ENCODE measurements around the gene TBC1D2. TPM values are rescaled to one million over a fixed set of nuclear protein-coding genes. Genes with fewer than 3 reads are reported as not detected.

The TBC1D2 gene
- total RNA-seq, 2 experiments from 2014 or later: 3.1 to 5.5 TPM

- no peak overlapping the region for H2AFZ ChIP-seq (ENCODE audit: low read length)
- no peaks in the 10 kb centered on the region for H4K20me1 ChIP-seq (ENCODE audit: insufficient read depth, low read length)
- H3K27ac ChIP-seq (ENCODE audit: low read depth, low read length, poor library complexity, severe bottlenecking): no peak overlapping the region
- BruUV-seq (replicated peaks): no TSS peak
- ChIA-PET CTCF (ENCODE audit: unreplicated experiment) (no interaction called here), POLR2A (no interaction called here)
- no peaks in the 10 kb centered on the region for H3K4me1 ChIP-seq (ENCODE audit: insufficient read depth, low read length, poor library complexity, severe bottlenecking)
- H3K36me3 ChIP-seq (ENCODE audit: insufficient read depth, low read length): no peaks in the 10 kb centered on the region
- no peaks in the 10 kb centered on the region for H3K9me2 ChIP-seq (ENCODE audit: insufficient read depth, low read length)
- TF ChIP-seq CTCF (conservative IDR thresholded peaks at IDR 0.05; ENCODE audit: low read length) (no peak), EZH2phosphoT487 (IDR thresholded peaks at IDR 0.05; ENCODE audit: borderline replicate concordance, low read depth, low read length) (no peak)
- no peaks in the 10 kb centered on the region for H3K79me2 ChIP-seq (ENCODE audit: insufficient read depth, low read depth, low read length)
- no peak overlapping the region for H3K4me3 ChIP-seq (ENCODE audit: low read depth, low read length, poor library complexity, severe bottlenecking)
- DNase-seq (ENCODE audit: low spot score): no peak
- H3K4me2 ChIP-seq (ENCODE audit: low read length): no peak overlapping the region
- intact Hi-C loops (cut with micrococcal nuclease; ENCODE audit: unreplicated experiment): no loop called here
- no peaks in the 10 kb centered on the region for H3K9me3 ChIP-seq (ENCODE audit: low read length)
Observed at GRCh38 chr9:98217255-98217654, 38.2 kb downstream of the TBC1D2 start.

GRCh38 chr9:98216391-98216790 is 39.1 kb downstream of the TBC1D2 start:
- ChIA-PET POLR2A (no interaction called here), CTCF (ENCODE audit: unreplicated experiment) (no interaction called here)
- TF ChIP-seq CTCF (conservative IDR thresholded peaks at IDR 0.05; ENCODE audit: low read length) (no peak), EZH2phosphoT487 (IDR thresholded peaks at IDR 0.05; ENCODE audit: borderline replicate concordance, low read depth, low read length) (no peak)
- Histone ChIP-seq H3K4me3 (ENCODE audit: low read depth, low read length, poor library complexity, severe bottlenecking) (no peak overlapping the region), H3K4me1 (ENCODE audit: insufficient read depth, low read length, poor library complexity, severe bottlenecking) (no peaks in the 10 kb centered on the region), H3K36me3 (ENCODE audit: insufficient read depth, low read length) (no peaks in the 10 kb centered on the region), H2AFZ (ENCODE audit: low read length) (no peak overlapping the region), H4K20me1 (ENCODE audit: insufficient read depth, low read length) (no peaks in the 10 kb centered on the region), H3K9me3 (ENCODE audit: low read length) (no peaks in the 10 kb centered on the region), H3K27ac (ENCODE audit: low read depth, low read length, poor library complexity, severe bottlenecking) (no peak overlapping the region), H3K79me2 (ENCODE audit: insufficient read depth, low read depth, low read length) (no peaks in the 10 kb centered on the region), H3K9me2 (ENCODE audit: insufficient read depth, low read length) (no peaks in the 10 kb centered on the region), H3K4me2 (ENCODE audit: low read length) (no peak overlapping the region)
- no TSS peak for BruUV-seq (replicated peaks)
- DNase-seq (ENCODE audit: low spot score): no peak
- intact Hi-C loops (cut with micrococcal nuclease; ENCODE audit: unreplicated experiment): no loop called here

GRCh38 chr9:98215821-98216220 is 39.6 kb downstream of the TBC1D2 start:
- CTCF ChIA-PET (ENCODE audit: unreplicated experiment): no interaction called here
- intact Hi-C loops (cut with micrococcal nuclease; ENCODE audit: unreplicated experiment): no loop called here

More at GRCh38 chr9:98215821-98216220, 39.6 kb downstream of the TBC1D2 start:
- no peak overlapping the region for H2AFZ ChIP-seq (ENCODE audit: low read length)
- H3K4me2 ChIP-seq (ENCODE audit: low read length): no peak overlapping the region
- peak; percentile 32 for DNase-seq (ENCODE audit: low spot score)
- no peak overlapping the region for H3K4me3 ChIP-seq (ENCODE audit: low read depth, low read length, poor library complexity, severe bottlenecking)
- H3K36me3 ChIP-seq (ENCODE audit: insufficient read depth, low read length): no peaks in the 10 kb centered on the region
- H3K27ac ChIP-seq (ENCODE audit: low read depth, low read length, poor library complexity, severe bottlenecking): no peak overlapping the region
- no peaks in the 10 kb centered on the region for H4K20me1 ChIP-seq (ENCODE audit: insufficient read depth, low read length)
- TF ChIP-seq CTCF (conservative IDR thresholded peaks at IDR 0.05; ENCODE audit: low read length) (peak; percentile 64), EZH2phosphoT487 (IDR thresholded peaks at IDR 0.05; ENCODE audit: borderline replicate concordance, low read depth, low read length) (no peak)
- no peaks in the 10 kb centered on the region for H3K79me2 ChIP-seq (ENCODE audit: insufficient read depth, low read depth, low read length)
- H3K9me3 ChIP-seq (ENCODE audit: low read length): no peaks in the 10 kb centered on the region
- no TSS peak for BruUV-seq (replicated peaks)
- no peaks in the 10 kb centered on the region for H3K9me2 ChIP-seq (ENCODE audit: insufficient read depth, low read length)
- POLR2A ChIA-PET: no interaction called here
- H3K4me1 ChIP-seq (ENCODE audit: insufficient read depth, low read length, poor library complexity, severe bottlenecking): no peaks in the 10 kb centered on the region
